ENCODE results near the gene PRPSAP2.
"Not testable (repeated sequence)": the region's sequence is repeated elsewhere in the genome, so short reads cannot be mapped to it uniquely, and the experiment has no call there.

PRPSAP2 gene

GRCh38 chr17:18891541-18891940 lies 33.6 kb downstream of the PRPSAP2 start:
- no peak for DNase-seq

- DNase-seq: no peak
These were observed 38.2 kb downstream of the PRPSAP2 start for GRCh38 chr17:18896146-18896545.

- DNase-seq: no peak
These were observed 39.0 kb downstream of the PRPSAP2 start for GRCh38 chr17:18896947-18897346.

GRCh38 chr17:18904482-18904881 lies 46.6 kb downstream of the PRPSAP2 start:
- DNase-seq: no peak

GRCh38 chr17:18905226-18905625 lies 47.3 kb downstream of the PRPSAP2 start:
- no peak for DNase-seq

GRCh38 chr17:18910326-18910725 lies 52.4 kb downstream of the PRPSAP2 start:
- DNase-seq: no peak

- no peak for DNase-seq
These were observed 53.0 kb downstream of the PRPSAP2 start for GRCh38 chr17:18910881-18911280.

- no peak for DNase-seq
These were observed 59.0 kb downstream of the PRPSAP2 start for GRCh38 chr17:18916816-18917500.

GRCh38 chr17:18917506-18918032 lies 59.6 kb downstream of the PRPSAP2 start:
- DNase-seq: no peak

- DNase-seq: no peak
These were observed 62.0 kb downstream of the PRPSAP2 start for GRCh38 chr17:18919963-18920362.

- no peak for DNase-seq
These were observed 63.0 kb downstream of the PRPSAP2 start for GRCh38 chr17:18920911-18921441.

GRCh38 chr17:18921485-18921884 lies 63.6 kb downstream of the PRPSAP2 start:
- DNase-seq: no peak

GRCh38 chr17:18921912-18922451 lies 64.1 kb downstream of the PRPSAP2 start:
- DNase-seq: no peak

GRCh38 chr17:18922596-18922995 lies 64.7 kb downstream of the PRPSAP2 start:
- DNase-seq: not testable (repeated sequence)

- DNase-seq: no peak
These were observed 67.3 kb downstream of the PRPSAP2 start for GRCh38 chr17:18925187-18925586.

GRCh38 chr17:18928628-18929125 lies 70.7 kb downstream of the PRPSAP2 start:
- DNase-seq: no peak

GRCh38 chr17:18932360-18933055 lies 74.6 kb downstream of the PRPSAP2 start:
- no peak for DNase-seq

GRCh38 chr17:18933102-18934058 lies 75.4 kb downstream of the PRPSAP2 start:
- DNase-seq: no peak

GRCh38 chr17:18937981-18938691 lies 80.2 kb downstream of the PRPSAP2 start:
- DNase-seq: no peak

GRCh38 chr17:18938692-18939023 lies 80.7 kb downstream of the PRPSAP2 start:
- no peak for DNase-seq

- no peak for DNase-seq
These were observed 86.7 kb downstream of the PRPSAP2 start for GRCh38 chr17:18944646-18945045.

GRCh38 chr17:18946536-18946935 lies 88.6 kb downstream of the PRPSAP2 start:
- no peak for DNase-seq

All from activated CD4-positive, alpha-beta T cell treated with anti-CD3 and anti-CD28 coated beads for 4 hours (primary cell).